Anterior cingulate cortex (tissue), 58 donors: Measurements from ENCODE around the gene PROSER3.

ENCODE experiments used
- DNase-seq, 58 donors: peaks; one replicate each; lab custom pipeline; 2025; lab: John Stamatoyannopoulos, UW

The PROSER3 gene

DNA sequence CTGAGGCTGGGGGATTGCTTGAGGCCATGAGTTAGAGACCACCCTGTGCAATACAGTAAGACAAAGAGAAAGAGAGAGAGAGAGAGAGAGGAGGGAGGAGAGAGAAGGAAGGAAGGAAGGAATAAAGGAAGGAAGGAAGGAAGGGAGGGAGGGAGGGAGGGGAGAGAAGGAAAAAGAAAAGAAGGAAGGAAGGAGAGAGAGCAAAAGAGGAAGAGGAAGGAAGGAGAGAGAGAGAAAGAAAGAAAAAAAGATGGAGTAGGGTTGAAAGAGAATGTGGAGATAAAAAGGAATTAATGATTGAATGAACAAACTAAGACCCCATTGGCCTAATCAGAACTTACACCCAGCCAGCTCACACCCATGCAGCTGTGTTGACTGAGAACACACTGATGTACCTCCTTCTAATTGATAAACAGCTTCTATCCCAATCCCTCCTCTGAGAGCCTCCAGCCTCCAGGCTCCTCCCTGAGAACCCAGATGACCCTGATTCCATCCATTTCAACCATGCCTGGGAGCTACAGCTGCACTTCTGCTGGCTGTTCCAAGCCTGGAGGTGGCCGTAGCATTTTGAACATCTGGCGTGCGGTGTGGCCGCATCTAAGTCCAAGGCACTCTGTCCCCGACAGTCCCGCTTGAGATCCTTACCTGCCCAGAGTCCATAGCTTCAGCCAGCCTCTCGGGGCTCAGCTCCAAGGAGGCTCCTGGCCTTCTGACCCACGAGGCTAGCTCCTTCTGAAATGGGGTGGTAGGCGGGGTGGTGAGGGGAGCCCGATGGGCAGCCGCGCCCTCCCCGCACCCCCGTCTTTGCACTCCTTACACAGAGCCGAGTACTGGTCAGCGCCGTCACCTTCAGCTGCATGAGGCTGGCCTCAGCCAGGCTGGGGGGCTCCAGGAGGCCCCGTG is 53.6 kb downstream of the PROSER3 start:
- DNase-seq: no peak

- no peak for DNase-seq
Measured at GRCh38 chr19:35812220-35813042, 54.5 kb downstream of the PROSER3 start, which contains the start of gene PRODH2. Gene PRODH2, minus strand, starts transcription at chr19:35812845. Its CDS starts 40 bp downstream, at chr19:35812805.

- DNase-seq: no peak
Measured at GRCh38 chr19:35813043-35813890, 55.3 kb downstream of the PROSER3 start.

DNA sequence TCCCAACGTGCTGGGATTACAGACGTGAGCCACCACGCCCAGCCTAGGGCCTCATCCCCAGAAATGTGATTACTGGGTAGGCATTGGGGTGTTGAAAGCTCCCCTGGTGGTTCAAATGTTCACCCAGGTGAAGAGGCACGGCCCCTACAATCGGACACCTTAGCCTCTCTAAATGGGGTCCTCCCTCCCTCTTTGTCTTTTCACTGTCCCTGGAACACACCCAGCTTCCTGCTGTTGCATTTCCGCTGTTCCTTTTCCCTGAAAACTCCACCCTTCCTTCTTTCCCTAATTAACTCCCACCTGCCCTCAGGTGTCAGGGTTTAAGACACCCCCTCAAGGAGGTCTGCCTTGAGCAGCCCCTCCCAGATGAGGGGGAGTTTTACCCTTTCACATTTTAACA is 58.3 kb downstream of the PROSER3 start:
- no peak for DNase-seq

GRCh38 chr19:35816846-35817245 is 58.9 kb downstream of the PROSER3 start:
- DNase-seq: no peak

- no peak for DNase-seq
Measured at GRCh38 chr19:35818445-35818844, 60.5 kb downstream of the PROSER3 start.
